NCI-H187 treated with DMSO at 0.1 percent for 48 hours (cell line): ENCODE results near the gene ADGRF1.
"Not testable (repeated sequence)": the region's sequence is repeated elsewhere in the genome, so short reads cannot be mapped to it uniquely, and the experiment has no call there.

ENCODE experiments used
- DNase-seq: peaks from one replicate; lab custom pipeline; 2025; lab: John Stamatoyannopoulos, UW

The ADGRF1 gene

DNA sequence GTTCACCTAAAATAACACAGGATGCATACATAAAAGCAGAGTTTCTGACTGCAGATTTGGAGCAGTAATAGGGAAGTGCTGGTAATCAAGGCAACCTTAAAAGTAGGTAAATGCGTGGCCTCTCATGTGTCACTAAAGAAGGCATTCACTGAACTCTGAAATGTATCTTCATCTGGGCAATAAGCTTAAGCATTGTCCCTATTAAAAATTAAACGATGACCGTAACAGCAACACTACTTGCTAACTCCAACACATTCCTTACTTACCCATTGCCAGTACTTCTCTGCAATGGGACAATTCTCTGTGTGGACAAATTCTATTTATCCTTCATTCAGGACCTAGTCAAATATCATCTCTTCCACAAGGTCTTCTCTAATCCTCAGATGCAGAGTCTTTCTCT, 19.9 kb downstream of the ADGRF1 start:
- DNase-seq = no peak

DNA sequence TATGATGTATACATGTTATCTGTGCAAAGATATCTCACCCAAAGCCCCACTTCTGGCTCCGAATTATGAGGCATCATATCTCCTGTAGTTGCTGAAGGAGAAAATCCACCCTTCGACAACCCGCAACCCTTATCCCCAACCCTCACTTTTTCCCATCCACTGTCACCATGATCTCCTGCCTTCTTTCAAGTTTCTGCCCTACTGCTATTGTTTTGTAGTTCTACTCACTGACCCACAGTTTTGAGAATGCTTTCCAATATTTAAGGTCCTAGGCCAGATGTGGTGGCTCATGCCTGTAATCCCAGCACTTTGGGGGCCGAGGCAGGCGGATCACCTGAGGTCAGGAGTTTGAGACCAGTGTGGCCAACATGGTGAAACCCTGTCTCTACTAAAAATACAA, 22.2 kb downstream of the ADGRF1 start:
- DNase-seq = no peak

DNA sequence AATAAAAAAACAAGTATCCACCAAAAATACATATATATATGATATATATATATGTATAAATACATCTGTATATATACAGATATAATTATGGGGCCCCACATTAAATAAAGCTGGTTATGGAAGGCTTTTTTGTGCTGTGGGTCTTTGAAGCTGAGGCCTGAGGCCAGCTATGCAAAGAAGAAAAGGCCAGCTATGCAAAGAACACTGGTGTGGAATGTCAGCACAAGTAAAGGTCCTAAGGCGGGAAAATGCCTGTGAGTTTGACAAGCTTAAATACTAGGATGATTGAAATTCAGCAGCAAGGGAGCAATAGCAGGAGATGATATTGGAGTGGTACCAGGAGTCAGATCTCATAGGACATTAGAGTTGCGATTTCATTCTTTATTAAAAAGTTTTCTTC, 25.2 kb downstream of the ADGRF1 start:
- no peak for DNase-seq

DNA sequence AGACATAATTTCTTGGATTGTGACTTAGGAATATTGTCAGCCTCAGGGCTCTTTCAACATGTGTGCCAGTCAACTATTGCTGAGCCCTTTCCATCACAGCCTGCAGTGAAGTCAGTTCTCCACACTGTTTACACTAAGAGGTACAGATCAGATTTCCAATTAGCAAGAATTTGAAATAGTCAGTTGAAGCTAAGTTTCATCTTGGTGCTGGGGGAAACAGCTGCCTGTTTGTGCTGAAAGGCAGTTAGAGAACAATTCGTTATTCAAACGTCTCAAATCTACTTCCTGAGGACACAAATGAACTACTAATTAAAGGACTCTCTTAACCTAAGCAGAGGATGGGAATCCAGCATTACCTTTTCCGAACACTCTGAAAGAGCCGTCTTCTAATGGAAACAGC, 25.9 kb downstream of the ADGRF1 start:
- no peak for DNase-seq

DNA sequence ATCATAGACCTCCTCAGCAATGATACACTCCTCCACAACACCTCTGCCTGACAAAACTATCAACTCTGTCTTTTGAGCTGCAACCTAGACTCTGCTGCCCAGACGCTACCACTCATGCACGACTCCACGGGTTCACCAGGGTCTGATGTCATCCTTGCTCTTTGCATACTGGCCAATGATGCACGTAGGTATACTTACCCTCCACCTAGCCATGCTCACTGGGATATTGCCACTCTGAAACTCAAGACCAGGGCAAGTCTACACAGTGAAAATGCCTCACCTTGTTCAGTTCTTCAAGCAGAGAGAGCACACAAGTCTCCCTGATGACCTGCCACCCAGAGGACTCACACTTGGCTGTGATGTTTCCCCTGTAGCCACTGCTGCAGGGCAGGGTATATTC, 27.7 kb downstream of the ADGRF1 start:
- DNase-seq = no peak

DNA sequence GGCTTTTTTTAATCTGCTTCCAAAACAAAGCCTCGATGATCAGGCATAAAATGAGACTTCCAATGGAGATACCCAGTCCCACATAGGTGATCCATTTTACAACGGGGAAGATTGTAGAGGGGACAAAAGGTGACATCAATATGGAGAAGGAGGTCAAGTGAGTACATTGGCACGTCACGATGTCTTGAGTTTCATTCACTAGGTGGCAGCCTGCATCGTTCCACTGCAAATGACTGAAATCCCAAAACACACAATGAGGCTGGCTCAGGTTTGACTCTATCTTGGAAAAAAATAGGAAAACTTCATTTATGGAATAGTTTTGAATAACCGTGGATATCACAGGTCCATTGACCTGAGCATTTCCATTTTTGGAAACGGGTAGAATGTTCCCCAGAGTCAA, 32.5 kb downstream of the ADGRF1 start:
- no peak for DNase-seq

DNA sequence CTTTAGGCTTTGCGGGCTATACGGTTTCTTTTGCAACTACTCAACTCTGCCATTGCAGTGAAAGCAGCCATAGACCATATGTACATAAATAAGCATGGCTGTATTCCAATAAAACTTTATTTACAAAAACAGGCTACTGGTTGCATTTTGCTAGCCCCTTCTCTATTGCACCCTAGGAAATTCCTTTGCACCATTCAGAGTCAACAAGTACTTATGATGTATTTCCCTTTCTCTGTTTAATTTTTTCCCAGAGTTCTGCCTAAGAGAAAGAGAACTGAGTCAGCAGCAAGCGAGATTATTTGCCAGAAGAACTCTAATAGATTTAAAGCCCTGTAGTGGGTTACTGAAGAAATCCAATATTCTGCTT, 33.8 kb downstream of the ADGRF1 start:
- DNase-seq = no peak

DNA sequence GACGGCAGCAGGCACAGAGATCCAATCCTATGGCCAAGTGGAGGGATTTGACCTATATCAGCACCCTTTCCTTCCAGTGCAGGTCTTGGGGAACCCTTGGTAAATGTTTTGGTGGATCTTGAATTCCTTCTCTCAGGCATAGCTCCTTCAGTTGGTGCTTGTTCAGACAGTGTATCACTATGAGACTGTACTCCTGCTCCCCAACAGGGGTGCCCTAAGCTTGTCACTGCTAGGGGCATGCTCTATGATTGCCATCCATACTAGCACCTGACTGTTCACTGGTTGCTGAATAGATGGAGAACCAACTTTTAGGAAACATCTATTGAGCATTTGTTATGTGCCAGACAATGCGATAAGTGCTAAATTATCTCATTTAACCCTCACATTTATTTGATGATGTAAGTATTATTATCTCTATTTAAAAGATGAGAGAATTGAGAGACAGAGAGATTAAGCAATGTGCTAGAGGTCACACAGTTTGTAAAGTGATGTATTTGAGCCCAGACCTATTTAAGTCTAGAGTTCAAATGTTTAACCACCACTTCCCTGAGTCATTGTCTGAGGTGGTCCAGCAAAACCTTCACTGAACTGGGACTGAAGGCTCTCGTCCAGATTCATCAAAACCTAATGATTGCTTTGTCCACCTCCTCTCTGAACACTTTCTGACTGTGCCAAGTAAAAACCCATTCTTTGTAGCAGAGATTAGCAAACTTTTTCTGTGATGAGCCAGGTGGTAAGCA, 34.3 kb downstream of the ADGRF1 start:
- no peak for DNase-seq

DNA sequence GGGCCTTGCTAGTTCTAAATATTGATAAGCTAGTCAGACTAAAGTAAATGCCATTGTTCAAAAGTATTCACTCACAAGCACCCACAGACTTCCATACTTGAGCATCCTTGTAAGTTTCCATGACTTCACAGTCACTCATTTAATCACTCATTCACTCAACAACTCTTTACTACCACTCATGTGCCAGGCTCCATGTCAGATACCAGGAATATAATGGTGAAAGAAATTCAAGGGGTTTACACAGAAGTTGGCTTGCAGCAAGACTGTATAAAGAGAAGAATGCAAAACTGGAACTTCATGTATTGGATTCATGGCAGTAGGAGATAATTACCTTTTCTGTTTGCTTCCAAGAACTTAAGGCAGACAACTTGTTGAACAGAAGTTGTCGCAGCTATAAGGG, 36.6 kb downstream of the ADGRF1 start:
- DNase-seq = no peak

DNA sequence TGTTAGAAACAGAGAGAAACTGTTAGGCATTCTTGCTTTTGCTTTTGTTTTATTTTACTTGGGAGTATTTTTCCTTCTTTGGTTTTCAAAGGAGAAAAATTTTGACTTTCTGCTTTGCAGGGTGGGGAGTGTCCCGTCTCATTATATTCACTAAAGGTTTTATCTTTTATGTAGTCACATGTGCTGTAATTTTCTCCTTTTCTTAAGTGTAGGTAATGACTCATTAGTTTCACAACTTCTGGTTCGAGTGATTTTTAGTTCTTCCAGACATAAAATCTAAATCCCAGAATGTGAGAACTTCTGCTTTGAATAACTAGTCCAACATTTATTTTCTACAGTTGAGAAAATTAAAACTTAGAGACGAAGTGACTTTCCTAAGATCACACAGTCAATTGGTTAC, 37.7 kb downstream of the ADGRF1 start:
- no peak for DNase-seq

DNA sequence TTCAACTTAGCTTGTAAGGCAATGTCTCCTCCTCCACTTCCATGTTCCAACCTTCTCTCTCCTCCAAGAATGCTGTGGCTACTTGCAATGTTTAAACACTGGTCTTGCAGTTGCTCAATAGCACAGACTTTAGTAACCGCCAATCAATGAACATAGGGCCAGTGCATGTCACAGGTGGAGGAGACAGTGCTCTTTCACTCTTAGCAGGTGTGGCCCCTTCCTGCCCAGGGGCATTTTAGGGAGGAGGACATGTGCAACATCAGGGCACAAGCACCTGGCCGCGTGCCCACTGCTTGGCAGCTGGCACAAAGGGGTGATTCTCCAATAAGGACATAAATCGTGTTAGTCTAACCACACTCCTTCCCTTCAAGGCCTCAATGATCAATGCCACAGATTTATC, 41.3 kb downstream of the ADGRF1 start:
- no peak for DNase-seq

DNA sequence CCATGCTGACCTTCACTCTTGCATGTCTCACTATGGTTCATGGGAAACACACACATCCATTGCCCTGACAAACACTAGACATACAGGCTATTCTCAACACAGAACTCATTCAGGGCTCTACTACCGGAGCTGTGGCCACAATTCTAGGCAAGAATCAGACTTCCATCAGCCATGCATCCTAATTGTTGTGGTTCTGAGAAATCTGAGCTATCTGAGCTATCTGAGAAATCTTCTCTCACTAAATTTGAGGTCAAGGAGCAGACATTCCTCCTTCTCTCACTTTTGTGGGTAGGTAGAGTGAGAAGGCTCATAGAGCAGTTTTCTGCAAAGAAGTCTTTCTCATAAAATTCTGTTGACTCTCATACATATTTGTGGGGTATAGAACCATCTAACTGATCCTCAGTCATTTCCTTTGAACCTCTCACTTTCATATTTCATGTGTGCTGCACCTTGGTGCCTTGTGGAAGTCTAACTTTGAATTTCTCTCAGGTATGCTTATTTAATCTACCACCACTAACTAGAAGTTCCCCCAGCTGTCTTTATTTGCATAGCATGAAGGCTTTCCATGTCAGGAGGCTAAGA, 43.6 kb downstream of the ADGRF1 start:
- DNase-seq = no peak

DNA sequence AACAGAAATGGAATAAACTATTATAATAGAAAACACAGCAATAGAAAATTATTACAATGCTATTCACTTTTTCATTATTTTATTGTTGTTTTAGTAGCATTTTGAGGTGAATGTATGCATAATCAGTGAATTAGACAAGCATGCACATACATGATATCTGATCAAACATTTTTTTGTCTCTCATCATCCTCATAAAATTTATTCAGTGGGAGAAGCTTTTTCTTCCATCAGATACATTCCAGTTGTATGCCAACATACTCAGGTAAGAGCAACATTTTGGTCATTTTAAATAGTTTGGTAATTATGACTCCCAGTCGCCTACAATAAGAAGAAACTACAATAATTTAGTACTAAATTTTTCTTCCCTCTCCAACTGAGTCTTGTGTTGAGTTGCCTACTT, 44.5 kb downstream of the ADGRF1 start:
- DNase-seq = no peak

DNA sequence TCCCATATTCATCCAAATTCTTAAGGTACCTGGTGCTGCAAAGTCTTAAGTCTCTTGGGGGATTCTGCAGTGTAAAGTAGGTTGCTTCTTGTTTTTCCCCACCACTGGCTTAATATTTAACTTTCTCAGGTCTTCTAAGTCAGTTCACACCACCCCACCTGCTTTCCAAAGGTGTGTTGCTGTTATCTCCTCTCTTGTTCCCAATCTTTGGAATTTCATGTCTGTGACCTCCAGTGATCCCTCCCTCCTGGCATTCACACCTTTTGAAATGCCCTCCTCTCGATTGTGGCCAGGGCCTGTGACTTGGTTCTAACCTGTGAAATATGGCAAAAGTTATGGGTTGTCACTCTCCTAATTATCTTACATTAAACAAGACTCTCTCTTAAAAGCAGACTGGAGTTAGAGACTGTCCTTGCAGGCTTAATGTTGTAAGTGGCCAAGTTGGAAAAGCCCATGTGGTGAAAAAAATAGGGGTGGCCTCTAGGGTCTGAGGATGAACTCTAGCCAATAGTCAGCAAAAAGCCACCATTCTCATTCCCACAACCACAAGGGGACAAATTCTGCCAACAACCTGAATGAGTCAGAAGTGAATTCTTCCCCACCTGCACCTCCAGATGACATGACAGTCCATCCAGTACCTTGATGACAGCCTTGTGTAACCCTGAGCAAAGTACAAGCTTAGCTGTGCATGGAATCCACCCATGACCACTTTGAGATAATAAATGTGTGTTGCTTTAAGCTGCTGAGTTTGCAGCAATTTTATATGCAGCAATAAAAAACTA, 45.1 kb downstream of the ADGRF1 start:
- no peak for DNase-seq

DNA sequence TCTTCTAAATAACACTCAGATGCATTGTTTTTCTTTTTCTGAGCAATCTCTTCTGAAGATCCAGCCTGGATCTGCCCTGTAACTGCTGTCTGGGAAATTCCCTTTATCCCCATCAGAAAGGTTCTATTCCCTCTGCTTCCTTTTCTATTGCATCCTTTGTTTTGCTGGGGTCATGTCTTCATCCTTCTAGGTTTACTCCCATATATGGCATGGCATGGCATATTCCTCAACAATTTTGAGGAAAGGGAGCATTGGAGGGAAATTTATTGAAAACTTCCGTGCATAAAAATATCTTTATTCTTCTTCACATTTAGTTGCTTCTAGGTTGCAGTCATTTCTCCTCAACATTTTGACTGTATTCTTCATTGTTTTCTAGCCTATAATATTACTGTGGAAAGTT, 47.2 kb downstream of the ADGRF1 start:
- no peak for DNase-seq

DNA sequence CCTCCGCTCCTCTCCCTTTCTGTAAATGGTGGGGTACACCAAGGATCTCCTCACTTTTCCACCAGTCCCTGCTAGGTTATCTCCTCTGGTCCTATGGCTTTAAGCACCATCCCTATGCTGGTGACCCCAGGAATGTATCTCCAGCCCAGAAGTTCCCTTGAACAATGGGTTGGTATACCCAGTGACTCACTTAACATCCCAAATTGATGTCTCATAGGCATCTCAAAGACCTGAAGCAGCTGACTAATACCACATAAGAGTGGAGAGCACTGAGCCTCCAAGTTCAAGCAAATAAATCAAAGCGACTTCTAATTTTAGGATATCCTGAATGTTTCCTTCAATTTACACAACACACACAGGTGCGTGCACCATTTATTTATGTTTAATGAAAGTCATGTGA, 48.3 kb downstream of the ADGRF1 start:
- no peak for DNase-seq

DNA sequence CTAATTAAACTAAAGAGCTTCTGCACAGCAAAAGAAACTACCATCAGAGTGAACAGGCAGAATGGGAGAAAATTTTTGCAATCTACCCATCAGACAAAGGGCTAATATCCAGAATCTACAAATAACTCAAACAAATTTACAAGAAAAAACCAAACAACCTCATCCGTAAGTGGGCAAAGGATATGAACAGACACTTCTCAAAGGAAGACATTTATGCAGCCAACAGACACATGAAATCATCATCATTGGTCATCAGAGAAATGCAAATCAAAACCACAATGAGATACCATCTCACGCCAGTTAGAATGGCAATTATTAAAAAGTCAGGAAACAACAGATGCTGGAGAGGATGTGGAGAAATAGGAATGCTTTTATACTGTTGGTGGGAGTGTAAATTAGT, 49.7 kb downstream of the ADGRF1 start:
- not testable (repeated sequence) for DNase-seq

DNA sequence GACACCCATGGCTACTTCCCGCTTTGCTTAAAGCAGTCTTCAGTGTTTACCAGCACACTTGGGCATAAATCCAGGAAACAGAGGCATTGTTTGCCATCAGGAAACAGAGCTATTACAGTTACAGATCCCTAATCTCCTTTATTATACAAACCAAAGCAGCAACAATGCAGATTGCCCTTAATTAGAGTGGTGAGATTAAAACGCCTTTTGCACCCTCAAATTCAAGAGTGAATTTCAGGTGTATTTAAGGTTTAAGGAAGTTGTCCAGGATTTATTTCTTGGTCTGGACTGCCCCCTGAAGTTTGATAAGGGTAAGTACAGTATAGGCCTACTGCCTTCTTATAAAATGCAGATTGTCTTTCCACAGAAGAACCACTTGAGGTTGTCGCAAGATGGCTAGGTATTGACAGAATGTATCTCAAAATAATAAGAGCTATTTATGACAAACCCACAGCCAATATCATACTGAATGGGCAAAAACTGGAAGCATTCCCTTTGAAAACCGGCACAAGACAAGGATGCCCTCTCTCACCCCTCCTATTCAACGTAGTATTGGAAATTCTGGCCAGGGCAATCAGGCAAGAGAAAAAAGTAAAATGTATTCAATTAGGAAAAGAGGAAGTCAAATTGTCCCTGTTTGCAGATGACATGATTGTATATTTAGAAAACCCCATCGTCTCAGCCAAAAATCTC, 51.2 kb downstream of the ADGRF1 start:
- DNase-seq = not testable (repeated sequence)

DNA sequence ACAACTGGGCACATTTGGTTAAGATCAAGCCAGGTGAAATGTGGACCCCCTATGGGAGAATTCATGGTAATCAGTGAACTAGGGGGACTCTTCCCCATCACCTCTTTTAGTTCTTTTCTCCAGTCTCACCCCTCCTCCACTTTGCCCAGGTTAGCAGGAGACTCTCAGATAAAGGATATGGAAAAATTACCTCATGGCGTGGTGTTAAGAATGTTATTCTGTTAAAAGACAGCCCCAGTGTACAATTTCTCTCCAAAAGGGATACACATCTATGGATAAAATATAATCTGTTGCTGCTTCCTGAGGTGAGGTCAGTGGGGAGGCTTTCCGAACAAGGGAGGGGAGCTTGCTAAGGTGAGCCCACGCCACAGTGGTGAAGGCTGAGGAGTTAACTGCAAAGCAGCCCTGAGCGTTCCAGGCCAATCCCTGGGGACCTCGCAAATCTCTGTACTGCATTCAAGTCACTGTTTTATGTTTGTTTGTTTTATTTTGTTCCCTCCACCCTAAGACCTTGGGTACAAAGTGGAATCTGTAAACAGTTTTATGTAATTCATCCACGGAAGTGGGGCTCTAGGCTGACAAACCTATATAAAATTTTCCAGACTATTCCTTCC, 52.0 kb downstream of the ADGRF1 start:
- DNase-seq = no peak

DNA sequence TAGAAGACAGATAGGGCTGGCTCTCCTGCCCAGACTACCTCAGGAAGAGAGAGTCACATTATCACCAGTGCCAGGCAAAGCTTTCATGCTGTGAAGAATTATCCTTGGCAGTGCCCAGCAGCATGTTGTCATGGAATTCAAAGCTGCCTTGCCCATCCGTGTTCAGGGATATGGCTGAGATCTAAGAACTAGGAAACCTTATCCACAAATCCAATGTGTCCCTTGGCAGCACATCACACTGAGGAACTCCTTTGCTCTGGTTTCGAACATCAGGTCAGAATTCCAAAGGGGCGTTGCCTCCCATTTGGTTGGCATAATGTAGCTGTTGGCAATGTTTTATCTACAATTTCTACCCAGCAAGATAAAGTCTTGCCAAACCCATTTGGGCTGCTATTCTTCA, 52.7 kb downstream of the ADGRF1 start:
- no peak for DNase-seq

DNA sequence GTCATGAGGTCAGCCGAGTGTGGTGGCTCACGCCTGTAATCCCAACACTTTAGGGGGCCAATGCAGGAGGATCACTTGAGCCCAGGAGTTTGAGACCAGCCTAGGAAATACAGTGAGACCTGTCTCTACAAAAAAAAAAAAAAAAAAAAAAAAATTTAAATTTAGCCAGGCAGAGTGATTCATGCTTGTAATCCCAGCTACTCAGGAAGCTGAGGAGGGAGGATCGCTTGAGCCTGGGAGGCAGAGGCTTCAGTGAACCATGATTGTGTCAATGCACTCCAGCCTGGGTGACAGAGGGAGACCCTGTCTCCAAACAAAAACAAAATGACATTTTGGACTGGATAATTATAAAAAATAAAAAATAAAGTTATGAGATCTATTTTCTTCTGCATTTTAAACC, 56.2 kb downstream of the ADGRF1 start:
- DNase-seq = no peak

DNA sequence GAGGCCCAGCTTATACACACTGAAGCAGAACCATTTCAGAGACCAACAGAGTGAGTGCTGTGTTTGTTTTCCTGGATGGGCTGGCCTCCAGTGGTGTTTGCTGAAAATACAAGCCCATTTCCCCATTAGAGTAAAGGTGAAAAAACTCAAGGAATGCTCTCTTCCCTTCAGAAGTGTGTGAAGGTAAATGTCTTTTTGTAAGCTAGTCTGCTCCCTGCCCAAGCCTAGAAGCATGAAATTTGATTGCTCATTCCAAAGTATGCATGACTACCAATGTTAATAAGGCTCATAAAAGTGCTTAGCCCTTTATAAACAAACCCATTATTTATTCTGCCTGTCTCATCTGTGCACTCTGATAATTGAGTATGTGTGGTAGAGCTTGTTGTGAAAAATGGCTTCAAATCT, 59.1 kb downstream of the ADGRF1 start:
- no peak for DNase-seq
